Neural cell (in vitro differentiated cells): ENCODE results near the gene PRKG1. TPM values are rescaled to one million over a fixed set of nuclear protein-coding genes. Genes with fewer than 3 reads are reported as not detected.

Experiments
- H2AFZ ChIP-seq: fragments of 200-600, 300-800 bp; sonication (generic), shearing (Covaris generic); 2 replicates; pipeline ENCODE4 v1.6.0; 2014; ENCODE audit warnings: low read depth, mild to moderate bottlenecking, antibody characterized with exemption, low read length, moderate library complexity
- H3F3A ChIP-seq: fragments of 200-600 bp; shearing (Covaris generic); 2 replicates; pipeline ENCODE4 v1.6.1; 2016; ENCODE audit warnings: mild to moderate bottlenecking, moderate library complexity, mixed read lengths, antibody characterized with exemption, low read length; ENCODE audit not compliant: insufficient read depth, poor library complexity, severe bottlenecking
- H3K27ac ChIP-seq: fragments of 200-600, 300-800 bp; sonication (generic), shearing (Covaris generic); 2 replicates; pipeline ENCODE4 v1.5.1; 2014; ENCODE audit warnings: mild to moderate bottlenecking, low read length, moderate library complexity
- H3K27me3 ChIP-seq: fragments of 300-800, 200-600 bp; sonication (generic), shearing (Covaris generic); 2 replicates; pipeline ENCODE4 v1.6.0; 2014; ENCODE audit warnings: mild to moderate bottlenecking, low read depth, low read length, moderate library complexity; ENCODE audit not compliant: insufficient read depth
- H3K36me3 ChIP-seq: fragments of 300-800, 200-600 bp; sonication (generic), shearing (Covaris generic); 2 replicates; pipeline ENCODE4 v1.5.1; 2014; ENCODE audit warnings: mild to moderate bottlenecking, antibody characterized with exemption, low read length, moderate library complexity; ENCODE audit not compliant: insufficient read depth
- H3K4me2 ChIP-seq: fragments of 300-800, 200-600 bp; sonication (generic), shearing (Covaris generic); 2 replicates; pipeline ENCODE4 v1.6.0; 2014; ENCODE audit warnings: mild to moderate bottlenecking, low read length
- H3K4me3 ChIP-seq: fragments of 300-800, 200-600 bp; sonication (generic), shearing (Covaris generic); 2 replicates; pipeline ENCODE4 v1.5.1; 2014; ENCODE audit warnings: mild to moderate bottlenecking, low read length, moderate library complexity
- H3K79me2 ChIP-seq: fragments of 200-600 bp; shearing (Covaris generic); replicated peaks from 2 replicates; pipeline ENCODE4 v1.6.0; 2014; ENCODE audit warnings: mild to moderate bottlenecking, low read length, moderate library complexity; ENCODE audit not compliant: insufficient read depth
- H3K9ac ChIP-seq: fragments of 300-800, 200-600 bp; sonication (generic), shearing (Covaris generic); 2 replicates; pipeline ENCODE4 v1.6.1; 2016; ENCODE audit warnings: mild to moderate bottlenecking, low read length, mixed read lengths
- H3K9me2 ChIP-seq: fragments of 200-600 bp; shearing (Covaris generic); 2 replicates; pipeline ENCODE4 v1.6.1; 2016; ENCODE audit warnings: mild to moderate bottlenecking, low read length, mixed read lengths; ENCODE audit not compliant: insufficient read depth
- H3K9me3 ChIP-seq: fragments of 200-600, 300-800 bp; sonication (generic), shearing (Covaris generic); 2 replicates; pipeline ENCODE4 v1.6.1; 2016; ENCODE audit warnings: mild to moderate bottlenecking, mixed run types, low read length, moderate library complexity, mixed read lengths
- H4K20me1 ChIP-seq: fragments of 200-600 bp; shearing (Covaris generic); 2 replicates; pipeline ENCODE4 v1.6.1; 2016; ENCODE audit warnings: mild to moderate bottlenecking, mixed run types; ENCODE audit not compliant: insufficient read depth
- EP300 ChIP-seq: fragments of 450-650 bp; conservative IDR thresholded peaks from 2 replicates; pipeline ENCODE4 v1.6.1; 2014; ENCODE audit warnings: antibody characterized with exemption, mild to moderate bottlenecking, moderate library complexity; ENCODE audit not compliant: poor library complexity, severe bottlenecking
- EZH2 ChIP-seq: fragments of 200-600, 300-800 bp; shearing (Covaris generic), sonication (generic); IDR thresholded peaks from 2 replicates; pipeline ENCODE4 v1.6.1; 2014; ENCODE audit warnings: antibody characterized with exemption, low read length, borderline replicate concordance, mild to moderate bottlenecking; ENCODE audit not compliant: insufficient read depth, poor library complexity, severe bottlenecking
- MXI1 ChIP-seq: fragments of 450-650 bp; conservative IDR thresholded peaks from 2 replicates; pipeline ENCODE4 v1.6.1; 2014; ENCODE audit warnings: antibody characterized with exemption, mild to moderate bottlenecking; ENCODE audit not compliant: poor library complexity, severe bottlenecking
- RAD21 ChIP-seq: fragments of 450-650 bp; conservative IDR thresholded peaks from 2 replicates; pipeline ENCODE4 v1.6.1; 2014; ENCODE audit warnings: antibody characterized with exemption, mild to moderate bottlenecking, moderate library complexity
- SMC3 ChIP-seq: fragments of 450-650 bp; conservative IDR thresholded peaks from 2 replicates; pipeline ENCODE4 v1.6.1; 2014; ENCODE audit warnings: antibody characterized with exemption, mild to moderate bottlenecking, moderate library complexity; ENCODE audit not compliant: poor library complexity
- TAF1 ChIP-seq: IDR thresholded peaks from 2 replicates; pipeline ENCODE4 v1.6.1; 2012; ENCODE audit warnings: low read depth
- polyA plus RNA-seq: library from polyadenylated mRNA; depleted of rRNA; stranded (reverse); fragments of >200 nt; gene quantifications from 2 replicates; pipeline ENCODE4 v1.2.3, GENCODE V29; 2014

PRKG1 gene
- polyA plus RNA-seq, 1 donor from 2014 or later: 2.2 TPM

DNA sequence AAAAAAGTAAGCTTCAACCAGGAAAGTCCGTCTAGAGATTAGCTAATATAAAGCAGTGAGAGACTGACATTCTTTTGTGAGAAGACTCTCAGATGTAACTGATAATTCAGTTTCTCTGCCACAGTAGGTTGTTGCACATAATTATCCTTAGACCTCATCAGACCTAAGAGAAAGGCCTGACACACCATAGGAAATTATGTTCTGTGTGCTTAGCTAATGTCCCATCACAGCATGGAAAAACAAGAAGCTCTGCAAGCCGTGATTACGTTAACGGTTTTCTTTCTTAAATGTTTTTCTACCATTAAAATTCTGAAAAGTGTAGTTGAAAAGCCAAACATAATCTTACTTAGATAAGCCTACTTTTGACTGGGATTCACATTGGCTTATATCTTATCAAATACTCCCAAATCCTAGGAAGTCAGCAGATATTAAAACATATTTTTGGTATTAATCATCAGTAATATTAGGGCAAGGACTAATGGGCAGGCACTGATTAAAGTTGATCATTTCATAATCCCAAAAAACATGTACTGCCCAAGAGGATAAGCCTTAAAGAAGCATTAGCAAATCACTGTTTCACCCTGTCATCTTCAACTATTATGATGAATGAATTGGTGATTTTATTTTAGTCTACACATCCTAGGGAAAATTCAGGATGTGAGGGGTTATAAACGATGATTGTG is 619.9 kb downstream of the PRKG1 start (continued):
- no peak for TF ChIP-seq RAD21

DNA sequence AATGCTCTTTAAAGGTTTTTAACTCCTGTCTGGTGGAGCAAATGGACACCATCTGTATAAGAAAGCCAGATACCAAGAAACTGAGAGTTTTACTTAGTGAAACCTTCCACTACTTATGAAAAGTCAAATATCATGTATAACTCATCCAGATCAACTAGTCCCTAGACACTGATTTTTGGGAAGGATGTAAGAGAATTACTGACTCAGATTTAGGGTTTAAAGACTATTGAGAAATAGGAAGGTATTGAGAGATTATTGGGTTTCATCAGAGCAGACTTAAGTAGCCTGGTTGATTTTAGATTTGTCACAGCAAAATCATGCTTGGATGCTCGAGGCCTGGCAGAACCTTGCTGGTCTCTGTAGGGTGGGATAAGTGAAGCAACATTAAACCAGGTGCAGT is 622.0 kb downstream of the PRKG1 start:
- Histone ChIP-seq H3K4me3 (peak overlapping the region; percentile 38), H3K36me3 (no peaks in the 10 kb centered on the region), H3K27me3 (no peaks in the 10 kb centered on the region), H3K4me2 (peak overlapping the region; percentile 11), H3K9me2 (no peaks in the 10 kb centered on the region), H3F3A (no peaks in the 10 kb centered on the region), H3K79me2 (peaks cover 22% of the 10 kb centered on the region), H3K9me3 (no peaks in the 10 kb centered on the region), H3K9ac (no peak overlapping the region), H2AFZ (no peak overlapping the region), H3K27ac (no peak overlapping the region), H4K20me1 (no peaks in the 10 kb centered on the region)
- TF ChIP-seq EP300 (no peak), MXI1 (no peak), TAF1 (no peak), RAD21 (no peak), SMC3 (no peak), EZH2 (no peak)

- Histone ChIP-seq H3K9me3 (no peaks in the 10 kb centered on the region), H4K20me1 (no peaks in the 10 kb centered on the region), H3K4me3 (peak overlapping the region; percentile 70), H3F3A (no peaks in the 10 kb centered on the region), H3K79me2 (peaks cover 22% of the 10 kb centered on the region), H3K27me3 (no peaks in the 10 kb centered on the region), H3K36me3 (no peaks in the 10 kb centered on the region), H3K9ac (peak overlapping the region; percentile 85), H3K27ac (peak overlapping the region; percentile 92), H2AFZ (peak overlapping the region; percentile 76), H3K9me2 (no peaks in the 10 kb centered on the region), H3K4me2 (peak overlapping the region; percentile 82)
- TF ChIP-seq MXI1 (no peak), EP300 (no peak), RAD21 (no peak), EZH2 (no peak)
These were observed 624.3 kb downstream of the PRKG1 start for GRCh38 chr10:51698473-51699063.

GRCh38 chr10:51699145-51699474 is 624.8 kb downstream of the PRKG1 start:
- H2AFZ ChIP-seq: peak overlapping the region; percentile 76
- TF ChIP-seq EP300 (no peak), SMC3 (peak; percentile 72), EZH2 (no peak)

More at GRCh38 chr10:51699145-51699474, 624.8 kb downstream of the PRKG1 start:
- Histone ChIP-seq H4K20me1 (no peaks in the 10 kb centered on the region), H3K27ac (peak overlapping the region; percentile 92), H3F3A (no peaks in the 10 kb centered on the region), H3K9me2 (no peaks in the 10 kb centered on the region), H3K4me3 (peak overlapping the region; percentile 70), H3K9ac (peak overlapping the region; percentile 85), H3K9me3 (no peaks in the 10 kb centered on the region), H3K36me3 (no peaks in the 10 kb centered on the region), H3K27me3 (no peaks in the 10 kb centered on the region), H3K4me2 (peak overlapping the region; percentile 82), H3K79me2 (peaks cover 22% of the 10 kb centered on the region)
